HEK293 (cell line): Measurements from ENCODE around the gene GNAQ.

Experiments
- GLIS1 ChIP-seq: fragments of 450-650 bp; formaldehyde crosslinking; IDR thresholded peaks from 2 replicates; pipeline ENCODE4 v1.5.1; 2016; ENCODE audit warnings: missing biosample characterization, missing genetic modification characterization
- SP2 ChIP-seq: fragments of 450-650 bp; formaldehyde crosslinking; IDR thresholded peaks from 2 replicates; pipeline ENCODE4 v1.5.1; 2016; ENCODE audit warnings: missing biosample characterization, missing genetic modification characterization
- YY1 ChIP-seq: fragments of 450-650 bp; formaldehyde crosslinking; IDR thresholded peaks from 2 replicates; pipeline ENCODE4 v1.5.1; 2018; ENCODE audit warnings: missing biosample characterization, missing genetic modification characterization
- ZBTB1 ChIP-seq: fragments of 450-650 bp; formaldehyde crosslinking; IDR thresholded peaks from 2 replicates; pipeline ENCODE4 v1.5.1; 2016; ENCODE audit warnings: missing biosample characterization, missing genetic modification characterization
- ZNF274 ChIP-seq, 2 experiments: fragments of 200-500 bp in 1 of 2; fragments of 450-650 bp in 1 of 2; sonication (Bioruptor generic) in 1 of 2; formaldehyde crosslinking in 1 of 2; IDR thresholded peaks; 2 replicates each; pipeline versions ENCODE4 v1.5.1 to v1.6.1; 2014 to 2016; ENCODE audit warnings: borderline replicate concordance in 1 of 2, inconsistent platforms in 1 of 2, low read length in 1 of 2, missing biosample characterization in 1 of 2, missing genetic modification characterization in 1 of 2
- ZNF398 ChIP-seq: fragments of 450-650 bp; formaldehyde crosslinking; IDR thresholded peaks from 2 replicates; pipeline ENCODE4 v1.5.1; 2017; ENCODE audit warnings: missing biosample characterization, missing genetic modification characterization
- ZNF544 ChIP-seq: fragments of 450-650 bp; formaldehyde crosslinking; IDR thresholded peaks from 2 replicates; pipeline ENCODE4 v1.5.0; 2017; ENCODE audit warnings: missing biosample characterization, missing genetic modification characterization
- ZNF837 ChIP-seq: fragments of 450-650 bp; formaldehyde crosslinking; IDR thresholded peaks from 2 replicates; pipeline ENCODE4 v1.5.1; 2016; ENCODE audit warnings: missing biosample characterization, missing genetic modification characterization
- ZNF843 ChIP-seq: fragments of 450-650 bp; formaldehyde crosslinking; IDR thresholded peaks from 2 replicates; pipeline ENCODE4 v1.5.1; 2016; ENCODE audit warnings: missing biosample characterization, missing genetic modification characterization
- TF ChIP-seq, protein P1 (sequence below): fragments of 450-650 bp; formaldehyde crosslinking; IDR thresholded peaks from 2 replicates; pipeline ENCODE4 v1.5.1; 2016; ENCODE audit warnings: missing biosample characterization, missing genetic modification characterization
- TF ChIP-seq, protein P2 (sequence below): fragments of 450-650 bp; formaldehyde crosslinking; IDR thresholded peaks from 2 replicates; pipeline ENCODE4 v1.5.1; 2016; ENCODE audit warnings: missing biosample characterization, missing genetic modification characterization

DNA sequence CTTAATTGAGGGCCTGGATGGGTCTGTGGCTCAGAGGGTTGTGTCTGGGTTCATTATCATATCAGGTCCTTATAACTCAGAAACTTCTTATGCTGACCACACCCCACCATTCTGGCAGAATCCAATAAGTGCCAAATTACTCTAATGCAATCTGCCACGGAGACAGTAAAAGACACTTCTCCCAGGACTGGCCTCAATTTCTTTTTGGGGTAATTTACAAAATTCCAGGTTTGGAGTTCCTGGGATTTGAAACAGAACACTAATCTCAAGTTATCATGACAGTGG, 187.8 kb downstream of the GNAQ start:
- TF ChIP-seq GLIS1 (tag by site-specific recombination) (no peak), SP2 (tag by site-specific recombination) (no peak), ZNF544 (tag by site-specific recombination) (no peak), YY1 (tag by site-specific recombination) (no peak), ZBTB1 (tag by site-specific recombination) (no peak), ZNF843 (tag by site-specific recombination) (no peak), ZNF398 (tag by site-specific recombination) (no peak), ZNF837 (tag by site-specific recombination) (no peak), ZNF274 (IDR thresholded peaks at IDR 0.05; ENCODE audit: low read length) (no peak), ZNF274 (tag by site-specific recombination; IDR thresholded peaks at IDR 0.05; ENCODE audit: borderline replicate concordance) (no peak)
- TF ChIP-seq, protein P1, sequence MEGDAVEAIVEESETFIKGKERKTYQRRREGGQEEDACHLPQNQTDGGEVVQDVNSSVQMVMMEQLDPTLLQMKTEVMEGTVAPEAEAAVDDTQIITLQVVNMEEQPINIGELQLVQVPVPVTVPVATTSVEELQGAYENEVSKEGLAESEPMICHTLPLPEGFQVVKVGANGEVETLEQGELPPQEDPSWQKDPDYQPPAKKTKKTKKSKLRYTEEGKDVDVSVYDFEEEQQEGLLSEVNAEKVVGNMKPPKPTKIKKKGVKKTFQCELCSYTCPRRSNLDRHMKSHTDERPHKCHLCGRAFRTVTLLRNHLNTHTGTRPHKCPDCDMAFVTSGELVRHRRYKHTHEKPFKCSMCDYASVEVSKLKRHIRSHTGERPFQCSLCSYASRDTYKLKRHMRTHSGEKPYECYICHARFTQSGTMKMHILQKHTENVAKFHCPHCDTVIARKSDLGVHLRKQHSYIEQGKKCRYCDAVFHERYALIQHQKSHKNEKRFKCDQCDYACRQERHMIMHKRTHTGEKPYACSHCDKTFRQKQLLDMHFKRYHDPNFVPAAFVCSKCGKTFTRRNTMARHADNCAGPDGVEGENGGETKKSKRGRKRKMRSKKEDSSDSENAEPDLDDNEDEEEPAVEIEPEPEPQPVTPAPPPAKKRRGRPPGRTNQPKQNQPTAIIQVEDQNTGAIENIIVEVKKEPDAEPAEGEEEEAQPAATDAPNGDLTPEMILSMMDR (tag by site-specific recombination), result no peak
- TF ChIP-seq, protein P2, sequence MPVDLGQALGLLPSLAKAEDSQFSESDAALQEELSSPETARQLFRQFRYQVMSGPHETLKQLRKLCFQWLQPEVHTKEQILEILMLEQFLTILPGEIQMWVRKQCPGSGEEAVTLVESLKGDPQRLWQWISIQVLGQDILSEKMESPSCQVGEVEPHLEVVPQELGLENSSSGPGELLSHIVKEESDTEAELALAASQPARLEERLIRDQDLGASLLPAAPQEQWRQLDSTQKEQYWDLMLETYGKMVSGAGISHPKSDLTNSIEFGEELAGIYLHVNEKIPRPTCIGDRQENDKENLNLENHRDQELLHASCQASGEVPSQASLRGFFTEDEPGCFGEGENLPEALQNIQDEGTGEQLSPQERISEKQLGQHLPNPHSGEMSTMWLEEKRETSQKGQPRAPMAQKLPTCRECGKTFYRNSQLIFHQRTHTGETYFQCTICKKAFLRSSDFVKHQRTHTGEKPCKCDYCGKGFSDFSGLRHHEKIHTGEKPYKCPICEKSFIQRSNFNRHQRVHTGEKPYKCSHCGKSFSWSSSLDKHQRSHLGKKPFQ (tag by site-specific recombination), result no peak
